HL-60/S4 treated with retinoic acid at 250 ng/mL for 4 days and 3 days (cell line): ENCODE measurements around the gene FST.

Experiments used
- in situ Hi-C: fragments of 300-500 bp; cut with MboI; formaldehyde crosslinking; loops from 2 replicates; pipeline ENCODE4 v1.7.0; 2022; ENCODE audit warnings: low sequenced_read_pairs

The FST gene

GRCh38 chr5:53472720-53473510 is 7.5 kb upstream of the FST start:
- in situ Hi-C loops, result no loop called here

DNA sequence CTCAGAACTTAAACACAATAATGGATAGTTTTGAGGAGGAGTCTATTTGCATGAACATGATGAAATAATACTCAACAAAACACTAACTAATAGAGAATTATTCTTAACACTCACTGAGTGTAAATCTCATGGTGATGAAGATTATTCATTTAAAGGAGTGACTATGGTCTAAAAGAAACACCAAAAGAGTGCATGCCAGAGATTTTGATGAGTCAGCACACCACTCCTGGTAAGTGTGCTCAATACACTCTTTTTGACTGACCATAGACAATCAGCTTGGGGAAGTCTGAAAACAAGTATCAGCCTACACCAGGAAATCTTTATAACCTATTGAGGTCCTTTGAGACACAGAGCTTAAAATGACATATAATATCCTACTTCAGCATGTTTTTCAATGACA is 6.8 kb upstream of the FST start:
- in situ Hi-C loops, result no loop called here

DNA sequence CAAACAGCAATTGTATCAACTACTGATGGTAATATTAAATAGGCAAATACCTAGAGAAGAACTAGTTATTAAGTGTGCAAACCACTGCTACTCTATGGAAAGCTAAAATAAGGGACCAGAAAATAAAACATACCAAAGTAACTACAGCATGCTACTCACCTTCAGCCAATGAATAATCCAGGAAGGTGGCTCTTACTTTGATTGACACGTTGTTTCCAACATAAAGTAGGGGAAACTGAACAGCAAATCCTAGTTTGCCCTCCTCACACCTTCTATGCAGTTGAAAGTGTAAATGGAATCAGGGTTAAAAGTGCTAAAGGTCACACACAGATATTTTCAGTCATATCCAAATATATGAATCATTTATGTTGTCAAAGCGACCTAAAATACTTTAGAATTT is 5.1 kb upstream of the FST start:
- in situ Hi-C loops, result no loop called here

DNA sequence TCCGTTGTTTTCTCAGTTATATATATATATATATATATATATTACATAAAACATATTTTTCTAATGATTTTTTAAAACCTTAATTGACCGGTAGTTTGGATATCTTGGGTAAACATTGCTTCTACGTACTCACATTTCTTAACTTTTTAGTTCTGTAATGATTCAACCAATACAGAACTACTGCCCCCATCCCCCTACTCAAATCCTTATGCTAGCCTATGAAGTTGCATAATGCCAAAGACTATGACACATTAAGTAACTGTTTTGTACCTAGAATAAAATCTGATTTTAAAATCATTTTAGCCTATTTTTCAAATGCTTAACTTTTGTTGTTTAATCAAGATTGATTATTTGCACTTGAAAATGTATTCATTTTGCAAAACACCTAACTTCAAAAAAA is 4.4 kb upstream of the FST start:
- in situ Hi-C loops, result no loop called here

- in situ Hi-C loops, result no loop called here
These were observed 3.6 kb upstream of the FST start for GRCh38 chr5:53476531-53477480.

- in situ Hi-C loops, result no loop called here
These were observed 1.9 kb upstream of the FST start for GRCh38 chr5:53478411-53479044.

- in situ Hi-C loops, result no loop called here
These were observed 1.3 kb upstream of the FST start for GRCh38 chr5:53479045-53479589.

- in situ Hi-C loops, result no loop called here
These were observed 626 bp upstream of the FST start for GRCh38 chr5:53479590-53480415.

DNA sequence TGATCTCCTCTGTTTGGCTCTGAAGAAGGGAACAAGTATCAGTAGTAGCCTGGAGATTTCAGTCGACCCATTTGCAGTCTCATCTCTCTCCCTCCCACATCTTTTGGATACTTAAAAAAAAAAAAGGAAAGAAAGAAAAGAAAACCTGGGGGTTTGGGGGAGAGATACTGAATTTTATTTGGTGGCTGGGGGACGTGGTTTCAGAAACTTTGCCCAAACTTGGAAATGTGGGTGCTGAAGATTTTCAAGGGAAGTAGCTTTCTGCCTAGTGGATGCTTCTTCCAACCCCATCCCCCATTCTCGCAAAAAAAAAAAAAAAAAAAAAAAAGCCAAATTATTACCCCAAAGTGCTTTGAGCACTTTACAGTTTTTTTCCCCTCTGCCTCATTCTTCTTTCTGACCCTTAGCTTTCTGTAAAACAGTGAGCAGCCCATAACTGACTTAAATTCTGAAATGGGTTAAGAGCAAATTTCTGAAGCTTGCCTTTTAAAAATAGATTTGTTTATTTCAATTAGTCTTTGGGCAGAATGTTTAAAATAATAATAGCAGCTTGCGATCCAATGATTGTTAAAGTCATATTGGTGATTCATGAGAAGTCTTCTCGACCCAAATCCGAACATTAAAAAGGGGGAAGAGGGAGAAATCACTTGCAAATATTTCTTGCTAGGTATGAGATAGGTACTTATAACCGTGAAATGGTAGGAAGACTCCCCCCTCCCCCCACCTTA is 894 bp downstream of the FST start:
- in situ Hi-C loops, result no loop called here

DNA sequence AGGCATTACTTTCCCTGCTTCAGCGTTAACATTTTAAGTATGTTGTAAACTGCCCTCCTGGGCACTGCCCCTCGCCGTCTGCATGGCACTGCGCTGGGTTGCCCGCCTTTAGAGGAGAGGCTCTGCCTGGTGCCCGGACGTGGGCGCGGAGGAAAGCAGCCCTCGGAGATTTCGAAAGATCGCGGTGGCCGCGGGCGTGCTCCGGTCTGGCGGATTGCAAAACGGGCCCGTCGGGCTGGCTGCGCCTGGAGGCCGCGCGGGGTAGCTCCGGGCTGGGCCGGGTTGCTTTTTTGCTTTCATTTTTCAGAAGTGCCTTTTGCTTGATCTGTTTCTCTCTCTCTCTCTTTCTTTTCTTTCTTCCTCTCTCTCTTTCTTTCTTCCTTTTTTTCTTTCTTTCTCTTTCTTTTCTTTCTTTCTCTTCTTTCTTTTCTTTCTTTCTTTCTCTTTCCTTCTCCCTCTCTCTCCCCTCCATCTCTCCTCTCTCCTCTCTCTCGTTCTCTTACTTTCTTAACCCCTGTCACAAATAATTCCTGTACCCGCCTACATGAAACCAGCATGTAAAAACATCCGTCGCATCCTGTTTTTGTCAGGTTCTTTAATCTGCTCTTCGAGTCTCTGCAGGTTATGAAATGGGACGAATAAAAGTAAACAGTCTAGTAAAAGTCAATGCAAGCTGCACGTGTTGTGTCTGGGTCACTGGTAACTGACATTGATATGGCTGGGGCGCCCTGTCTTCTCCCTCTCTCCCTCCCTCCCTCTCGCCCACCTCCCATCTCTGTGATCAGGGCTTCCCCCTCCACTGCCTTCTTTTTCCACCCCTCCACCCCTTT is 1.7 kb downstream of the FST start:
- in situ Hi-C loops, result no loop called here

DNA sequence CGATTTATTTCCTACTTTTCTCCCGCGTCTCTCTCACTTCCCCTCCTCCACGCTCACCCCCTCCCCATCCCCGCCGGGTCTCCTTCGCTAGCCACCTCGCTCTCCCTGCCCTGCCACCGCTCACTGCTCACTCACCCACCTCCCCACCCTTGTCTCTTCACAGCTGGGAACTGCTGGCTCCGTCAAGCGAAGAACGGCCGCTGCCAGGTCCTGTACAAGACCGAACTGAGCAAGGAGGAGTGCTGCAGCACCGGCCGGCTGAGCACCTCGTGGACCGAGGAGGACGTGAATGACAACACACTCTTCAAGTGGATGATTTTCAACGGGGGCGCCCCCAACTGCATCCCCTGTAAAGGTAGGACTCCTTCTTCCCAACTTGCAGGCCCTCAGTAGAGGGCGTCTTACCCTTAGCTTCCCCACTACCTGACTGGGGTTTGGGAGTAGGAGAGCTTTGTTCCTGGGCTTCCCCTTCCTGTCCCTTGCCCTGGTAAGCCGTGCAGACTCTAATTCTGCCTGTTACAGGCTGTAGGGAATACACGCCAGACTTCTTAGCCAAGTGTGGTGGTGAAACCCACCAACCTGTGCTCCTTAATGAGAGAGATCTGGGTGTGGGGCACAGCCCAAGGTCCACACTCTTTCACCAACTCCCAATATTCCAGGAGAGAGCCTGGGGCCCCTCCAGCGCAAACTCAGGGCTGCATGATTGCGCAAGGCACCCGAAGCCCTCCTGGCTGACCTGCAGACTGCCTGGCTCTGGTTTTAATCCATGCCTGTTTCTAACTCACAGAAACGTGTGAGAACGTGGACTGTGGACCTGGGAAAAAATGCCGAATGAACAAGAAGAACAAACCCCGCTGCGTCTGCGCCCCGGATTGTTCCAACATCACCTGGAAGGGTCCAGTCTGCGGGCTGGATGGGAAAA is 2.5 kb downstream of the FST start:
- in situ Hi-C loops, result no loop called here

DNA sequence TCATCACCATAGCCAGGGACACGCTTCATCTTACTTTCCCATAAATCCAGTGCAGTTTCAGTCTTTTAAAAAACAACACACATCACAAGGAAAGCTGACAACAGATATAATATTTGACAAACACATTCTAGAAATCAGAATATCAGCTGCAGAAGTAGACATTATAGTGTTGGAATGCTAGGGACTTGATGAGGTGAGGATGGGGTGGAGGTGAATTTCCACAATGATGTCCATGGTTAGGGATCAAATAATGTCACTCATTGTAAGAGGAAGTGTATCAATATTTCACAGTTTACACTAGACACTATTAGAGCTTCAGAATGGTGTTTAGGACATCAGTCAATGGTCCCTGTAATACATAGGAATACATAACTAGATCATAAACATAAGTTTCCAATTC is 7.0 kb downstream of the FST start:
- in situ Hi-C loops, result no loop called here

GRCh38 chr5:53488195-53488722 is 7.8 kb downstream of the FST start:
- in situ Hi-C loops, result no loop called here

DNA sequence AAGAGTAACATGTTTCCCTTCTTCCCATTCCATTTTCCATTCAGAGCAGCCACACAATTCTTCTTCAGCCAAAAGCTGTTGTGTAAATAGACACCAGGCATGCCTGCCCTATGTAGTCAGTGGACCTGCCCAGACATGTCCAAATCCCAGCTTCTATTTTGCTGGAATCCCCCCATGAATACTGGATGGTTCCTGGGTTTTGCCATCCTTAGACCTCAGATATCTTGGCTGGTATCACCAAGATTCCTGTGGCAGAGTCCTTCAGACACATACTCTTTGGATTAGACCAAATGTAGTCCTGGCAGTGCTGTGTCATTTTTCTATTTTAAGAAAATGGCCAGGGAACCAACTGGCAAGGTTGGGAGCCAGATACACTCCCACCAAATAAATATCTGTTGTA is 10.3 kb downstream of the FST start:
- in situ Hi-C loops, result no loop called here

- in situ Hi-C loops, result no loop called here
These were observed 20.6 kb downstream of the FST start for GRCh38 chr5:53501054-53501453.

DNA sequence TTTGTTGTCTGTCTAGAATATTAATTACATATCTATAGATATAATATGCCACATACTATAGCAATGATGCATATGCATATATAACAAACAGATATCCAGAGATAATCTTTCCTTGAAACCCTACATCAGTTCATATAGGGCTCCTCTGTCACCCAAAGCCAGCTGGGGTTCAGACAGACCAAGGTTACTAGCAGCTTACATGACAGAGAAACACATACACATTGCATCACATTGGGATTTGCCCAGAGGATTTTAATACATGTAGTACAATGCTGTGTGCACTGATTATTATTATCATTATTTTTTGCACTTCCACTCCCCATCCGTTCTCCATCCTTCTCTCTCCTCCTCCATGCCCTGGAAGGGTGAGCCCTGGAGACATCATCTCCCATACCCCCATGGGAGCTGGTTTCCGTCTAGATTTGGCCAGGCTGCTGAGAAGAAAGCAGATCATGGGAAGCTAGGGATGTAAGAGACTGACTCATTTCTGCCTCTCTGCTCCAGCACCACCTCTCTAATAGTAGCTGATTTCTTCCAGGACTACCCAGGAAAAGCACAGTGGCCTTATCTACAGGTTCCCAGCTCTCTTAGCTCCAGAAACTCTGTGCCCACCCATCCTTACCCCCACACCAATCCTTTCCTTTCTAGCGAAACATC is 23.3 kb downstream of the FST start:
- in situ Hi-C loops, result no loop called here

- in situ Hi-C loops, result no loop called here
These were observed 26.6 kb downstream of the FST start for GRCh38 chr5:53507013-53507412.
